Ovary (tissue), 3 donors: Measurements from ENCODE around the gene LRRC4.

Experiments used
- CTCF ChIP-seq, 3 donors: fragments of 450-650 bp in 2 of 3; fragments of 200-600 bp in 1 of 3; IDR thresholded peaks; one replicate each; pipeline versions ENCODE4 v1.5.1 to v1.8.0; 2016 to 2022; ENCODE audit warnings: antibody characterized with exemption in 3 of 3, mild to moderate bottlenecking in 1 of 3
- EP300 ChIP-seq: sonication (generic); formaldehyde crosslinking; IDR thresholded peaks from one replicate; pipeline ENCODE4 v1.6.1; 2017; ENCODE audit warnings: antibody characterized with exemption
- POLR2A ChIP-seq: fragments of 450-650 bp; IDR thresholded peaks from one replicate; pipeline ENCODE4 v1.6.1; 2017; ENCODE audit warnings: antibody characterized with exemption, mild to moderate bottlenecking, moderate library complexity
- donor health status: DM: no; HTN: no; CAD: no.

- no peak for TF ChIP-seq POLR2A
- TF ChIP-seq CTCF (IDR thresholded peaks at IDR 0.05) = no peak
- no peak for TF ChIP-seq EP300
Observed at GRCh38 chr7:127996253-127997071, 34.8 kb downstream of the LRRC4 start.
